B cell (primary cell): ENCODE measurements around the gene CSMD2. TPM values are rescaled to one million over a fixed set of nuclear protein-coding genes. Genes with fewer than 3 reads are reported as not detected.

Experiments used
- ATAC-seq: fragments of 200-7000 bp; cut with Tn5 transposase; one replicate; pipeline ENCODE4 v1.10.0; 2021; ENCODE audit warnings: low read depth, mild to moderate bottlenecking, moderate number of reproducible peaks, moderate library complexity
- CTCF ChIA-PET: fragments of 350-600 bp; sonication (Branson Sonifier 250); formaldehyde crosslinking; loops from one replicate; lab custom pipeline; 2021; ENCODE audit warnings: antibody characterized with exemption, inconsistent platforms; lab: Charles Lee
- POLR2A ChIA-PET: fragments of 350-600 bp; sonication (Branson Sonifier 250); formaldehyde crosslinking; loops from one replicate; lab custom pipeline; 2021; ENCODE audit warnings: antibody characterized with exemption; lab: Charles Lee
- DNase-seq: peaks from one replicate; pipeline ENCODE4 v3.0.0; 2013
- H2AFZ ChIP-seq: 2 replicates; pipeline ENCODE4 v1.6.1; 2012; ENCODE audit warnings: mild to moderate bottlenecking, low read depth, low read length; ENCODE audit not compliant: insufficient read depth, poor library complexity, severe bottlenecking
- H3K27ac ChIP-seq, 2 donors: 1 replicate in 1 of 2; 2 replicates in 1 of 2; pipeline ENCODE4 v1.5.1; 2012 to 2013; ENCODE audit warnings: low read length in 2 of 2, mild to moderate bottlenecking in 2 of 2, moderate library complexity in 1 of 2
- H3K27me3 ChIP-seq, 4 experiments: fragments of 200-600 bp in 1 of 4; sonication (generic) in 1 of 4; replicated peaks in 1 of 4; 1 replicate in 2 of 4; 2 replicates in 2 of 4; pipeline versions ENCODE4 v1.6.1 to v1.7.0; 2013 to 2016; ENCODE audit warnings: low read length in 3 of 4, mild to moderate bottlenecking in 2 of 4, mixed read lengths in 1 of 4, moderate library complexity in 1 of 4; ENCODE audit not compliant: insufficient read depth in 4 of 4, control insufficient read depth in 3 of 4; ENCODE audit errors: control extremely low read depth in 1 of 4
- H3K36me3 ChIP-seq, 2 experiments: replicated peaks in 1 of 2; 1 replicate in 1 of 2; 2 replicates in 1 of 2; pipeline versions ENCODE4 v1.6.1 to v1.7.1; 2013; ENCODE audit warnings: low read length in 1 of 2; ENCODE audit not compliant: insufficient read depth in 2 of 2, control insufficient read depth in 1 of 2; ENCODE audit errors: control extremely low read depth in 1 of 2, extremely low read depth in 1 of 2
- H3K4me1 ChIP-seq, 2 donors: fragments of 200-600 bp in 1 of 2; sonication (generic) in 1 of 2; 1 replicate in 1 of 2; 2 replicates in 1 of 2; pipeline versions ENCODE4 v1.5.1 to v1.6.1; 2013 to 2017; ENCODE audit warnings: low read length in 2 of 2; ENCODE audit not compliant: control insufficient read depth in 2 of 2, insufficient read depth in 2 of 2
- H3K4me2 ChIP-seq: replicated peaks from 2 replicates; pipeline ENCODE3; 2012; ENCODE audit warnings: mild to moderate bottlenecking, low read depth, low read length; ENCODE audit not compliant: poor library complexity, severe bottlenecking
- H3K4me3 ChIP-seq, 5 experiments: fragments of 200-600 bp in 1 of 5; sonication (generic) in 1 of 5; 1 replicate in 3 of 5; 2 replicates in 2 of 5; pipeline versions ENCODE4 v1.5.1 to v1.7.0; 2011 to 2016; ENCODE audit warnings: low read length in 4 of 5, mild to moderate bottlenecking in 4 of 5, low read depth in 2 of 5, control low read depth in 1 of 5, moderate library complexity in 1 of 5; ENCODE audit not compliant: insufficient read depth in 1 of 5; ENCODE audit errors: control extremely low read depth in 1 of 5, extremely low read depth in 1 of 5
- H3K79me2 ChIP-seq: fragments of 200-600 bp; sonication (generic); one replicate; pipeline ENCODE4 v1.6.0; 2016; ENCODE audit warnings: low read length; ENCODE audit not compliant: control insufficient read depth, insufficient read depth
- H3K9ac ChIP-seq: fragments of 200-600 bp; sonication (generic); 2 replicates; pipeline ENCODE4 v1.6.1; 2017; ENCODE audit warnings: mild to moderate bottlenecking, low read length, moderate library complexity
- H3K9me3 ChIP-seq, 3 donors: one replicate each; pipeline versions ENCODE4 v1.6.1 to v1.7.1; 2013; ENCODE audit warnings: low read length in 2 of 3; ENCODE audit not compliant: control insufficient read depth in 2 of 3, insufficient read depth in 1 of 3; ENCODE audit errors: control extremely low read depth in 1 of 3
- H4K20me1 ChIP-seq: 2 replicates; pipeline ENCODE4 v1.6.0; 2012; ENCODE audit warnings: mild to moderate bottlenecking, low read length; ENCODE audit not compliant: insufficient read depth, control insufficient read depth, poor library complexity, severe bottlenecking
- H3K27ac Mint-ChIP-seq: one replicate; pipeline ENCODE4 v1.8.0; 2021; ENCODE audit warnings: mixed read lengths
- H3K27me3 Mint-ChIP-seq: one replicate; pipeline ENCODE4 v1.8.0; 2021; ENCODE audit warnings: mixed read lengths
- H3K4me1 Mint-ChIP-seq: one replicate; pipeline ENCODE4 v1.8.0; 2021; ENCODE audit warnings: mixed read lengths
- H3K4me3 Mint-ChIP-seq: one replicate; pipeline ENCODE4 v1.8.0; 2021; ENCODE audit warnings: mixed read lengths
- H3K9me3 Mint-ChIP-seq: one replicate; pipeline ENCODE4 v1.8.0; 2022; ENCODE audit warnings: mixed read lengths; ENCODE audit not compliant: insufficient read depth
- CTCF ChIP-seq: fragments of 200-600 bp; IDR thresholded peaks from one replicate; pipeline ENCODE4 v1.8.0; 2022; ENCODE audit warnings: antibody characterized with exemption, mild to moderate bottlenecking
- EZH2 ChIP-seq: IDR thresholded peaks from 2 replicates; pipeline ENCODE4 v1.6.1; 2012; ENCODE audit warnings: borderline replicate concordance, low read depth, mild to moderate bottlenecking, moderate library complexity, low read length; ENCODE audit not compliant: insufficient read depth, poor library complexity, severe bottlenecking
- WGBS: methylation state at CpG from one replicate; pipeline ENCODE4 v1.1.5; 2013; ENCODE audit warnings: missing lambda C conversion rate; ENCODE audit not compliant: insufficient coverage; 5-methylcytosine and 5-hydroxymethylcytosine counted together
- intact Hi-C: fragments of 100-400 bp; cut with micrococcal nuclease; formaldehyde crosslinking; loops from one replicate; pipeline ENCODE4 v1.10.0; 2022
- polyA plus RNA-seq: library from polyadenylated mRNA; depleted of rRNA; stranded (reverse); fragments of >200 nt; gene quantifications from 2 replicates; pipeline ENCODE4 v1.2.3, GENCODE V29; 2012
- total RNA-seq, 2 donors: library from RNA; stranded (reverse); fragments of 120-200 nt in 1 of 2; gene quantifications; 1 replicate in 1 of 2; 2 replicates in 1 of 2; pipeline versions ENCODE4 v1.2.3 to v1.2.4, GENCODE V29; 2013 to 2022

Gene CSMD2
- total and polyA plus RNA-seq, 2 donors (not counting 1 experiment from before 2014, with no cell fraction given), result not detected

- Mint-ChIP-seq H3K27ac (no peak overlapping the region), H3K4me3 (no peak overlapping the region), H3K4me1 (no peaks in the 10 kb centered on the region), H3K27me3 (peaks cover 14% of the 10 kb centered on the region), H3K9me3 (no peaks in the 10 kb centered on the region)
- Histone ChIP-seq H3K4me3 (no peak overlapping the region), H3K4me1 (no peaks in the 10 kb centered on the region), H3K9me3 (no peaks in the 10 kb centered on the region), H2AFZ (no peak overlapping the region), H3K79me2 (no peaks in the 10 kb centered on the region), H4K20me1 (no peaks in the 10 kb centered on the region), H3K36me3 (no peaks in the 10 kb centered on the region), H3K9ac (no peak overlapping the region), H3K4me2 (no peak overlapping the region), H3K27ac (no peak overlapping the region), H3K27me3 (no peaks in the 10 kb centered on the region)
- TF ChIP-seq CTCF, result no peak
- TF ChIP-seq EZH2, result no peak
- ATAC-seq (no peak), DNase-seq (no peak)
- intact Hi-C loops, result no loop called here
- ChIA-PET CTCF (no interaction called here), POLR2A (no interaction called here)
- WGBS, result 78% methylated on average over 4 of the region's 5 CpGs
Measured at GRCh38 chr1:34009340-34009985, 155.6 kb downstream of the CSMD2 start.

- TF ChIP-seq EZH2 (no peak), CTCF (no peak)
- H3K27ac Mint-ChIP-seq, result no peak overlapping the region
- POLR2A ChIA-PET, result no interaction called here
- no peak overlapping the region for H3K27ac ChIP-seq
- no peak overlapping the region for H3K4me3 ChIP-seq
- H3K9ac ChIP-seq, result no peak overlapping the region
- H3K9me3 ChIP-seq, result no peaks in the 10 kb centered on the region
- H3K4me3 Mint-ChIP-seq, result no peak overlapping the region
- peaks cover 8% of the 10 kb centered on the region for H3K27me3 Mint-ChIP-seq
- no peak for DNase-seq
- H3K4me2 ChIP-seq, result no peak overlapping the region
- ATAC-seq, result no peak
- no peaks in the 10 kb centered on the region for H3K4me1 ChIP-seq
- intact Hi-C loops, result no loop called here
- no peak overlapping the region for H2AFZ ChIP-seq
- no peaks in the 10 kb centered on the region for H3K4me1 Mint-ChIP-seq
- no peaks in the 10 kb centered on the region for H3K79me2 ChIP-seq
- H3K36me3 ChIP-seq, result no peaks in the 10 kb centered on the region
- no peaks in the 10 kb centered on the region for H3K27me3 ChIP-seq
- WGBS, result 100% methylated on average over 1 of the region's 2 CpGs
- no peaks in the 10 kb centered on the region for H4K20me1 ChIP-seq
- CTCF ChIA-PET, result no interaction called here
- no peaks in the 10 kb centered on the region for H3K9me3 Mint-ChIP-seq
Measured at GRCh38 chr1:34007760-34008159, 157.3 kb downstream of the CSMD2 start.
